IPS-NIHi7 (cell line): ENCODE data around the gene ATXN3.

Experiments
- DNase-seq: peaks from one replicate; pipeline ENCODE4 v3.0.0; 2012; ENCODE audit warnings: mixed read lengths; ENCODE audit errors: extremely low spot score

Gene ATXN3

GRCh38 chr14:92106143-92106926, at the start of gene ATXN3:
TSS of gene ATXN3 (minus strand) at chr14:92106582. CDS start at chr14:92106552, 30 bp downstream.
- peak; percentile 98 for DNase-seq

GRCh38 chr14:92154283-92154942, 48.0 kb upstream of the ATXN3 start:
- no peak for DNase-seq

- DNase-seq = no peak
Measured at GRCh38 chr14:92153581-92153980, 47.2 kb upstream of the ATXN3 start.

- no peak for DNase-seq
Measured at GRCh38 chr14:92144708-92145107, 38.3 kb upstream of the ATXN3 start.

GRCh38 chr14:92143962-92144361, 37.6 kb upstream of the ATXN3 start:
- DNase-seq = no peak

GRCh38 chr14:92143309-92143708, 36.9 kb upstream of the ATXN3 start:
- no peak for DNase-seq

- no peak for DNase-seq
Measured at GRCh38 chr14:92135269-92135668, 28.9 kb upstream of the ATXN3 start.

GRCh38 chr14:92134456-92134855, 28.1 kb upstream of the ATXN3 start:
- no peak for DNase-seq

- peak; percentile 10 for DNase-seq
Measured at GRCh38 chr14:92122761-92123160, 16.4 kb upstream of the ATXN3 start.

- DNase-seq = peak; percentile 30
Measured at GRCh38 chr14:92122351-92122677, 15.9 kb upstream of the ATXN3 start.

GRCh38 chr14:92121670-92122350, 15.4 kb upstream of the ATXN3 start, which contains the start of the genes CPSF2 and NDUFB1:
TSS of gene CPSF2 (plus strand) at chr14:92121969. CDS start at chr14:92130985, 9,016 bp downstream.
TSS of gene NDUFB1 (minus strand) at chr14:92121706. CDS start at chr14:92117637, 4,069 bp downstream.
- peak; percentile 89 for DNase-seq

- DNase-seq = no peak
Measured at GRCh38 chr14:92121207-92121669, 14.9 kb upstream of the ATXN3 start.

- DNase-seq = no peak
Measured at GRCh38 chr14:92109490-92109889, 3.1 kb upstream of the ATXN3 start.

- DNase-seq = peak; percentile 29
Measured at GRCh38 chr14:92108345-92109254, 2.2 kb upstream of the ATXN3 start.

GRCh38 chr14:92105893-92106142, 564 bp downstream of the ATXN3 start:
- no peak for DNase-seq

- DNase-seq = no peak
Measured at GRCh38 chr14:92105073-92105892, 1.1 kb downstream of the ATXN3 start.

- DNase-seq = no peak
Measured at GRCh38 chr14:92103363-92103989, 2.9 kb downstream of the ATXN3 start.

GRCh38 chr14:92099802-92100201, 6.6 kb downstream of the ATXN3 start:
- no peak for DNase-seq

- DNase-seq = no peak
Measured at GRCh38 chr14:92093320-92093719, 13.1 kb downstream of the ATXN3 start.

GRCh38 chr14:92088494-92088893, 17.9 kb downstream of the ATXN3 start:
- DNase-seq = no peak
